GM19240 (cell line): Measurements from ENCODE around the gene DNAJC18.
A peak's percentile ranks its signal among the peaks of the same experiment; 100 is the strongest.
"Not testable (repeated sequence)": the region's sequence is repeated elsewhere in the genome, so short reads cannot be mapped to it uniquely, and the experiment has no call there.

ENCODE experiments used
- DNase-seq: peaks from one replicate; pipeline ENCODE4 v3.0.0; 2011; ENCODE audit warnings: low spot score; ENCODE audit not compliant: insufficient read length

Gene DNAJC18

GRCh38 chr5:139439013-139439903, at the start of gene DNAJC18:
Gene DNAJC18, minus strand, starts transcription at chr5:139439525. Its CDS starts 80 bp downstream, at chr5:139439445.
- DNase-seq = peak; percentile 75

GRCh38 chr5:139488260-139488659, 48.9 kb upstream of the DNAJC18 start:
- no peak for DNase-seq

GRCh38 chr5:139486201-139486600, 46.9 kb upstream of the DNAJC18 start:
- no peak for DNase-seq

- DNase-seq = not testable (repeated sequence)
These were observed 43.5 kb upstream of the DNAJC18 start for GRCh38 chr5:139482890-139483208.

DNA sequence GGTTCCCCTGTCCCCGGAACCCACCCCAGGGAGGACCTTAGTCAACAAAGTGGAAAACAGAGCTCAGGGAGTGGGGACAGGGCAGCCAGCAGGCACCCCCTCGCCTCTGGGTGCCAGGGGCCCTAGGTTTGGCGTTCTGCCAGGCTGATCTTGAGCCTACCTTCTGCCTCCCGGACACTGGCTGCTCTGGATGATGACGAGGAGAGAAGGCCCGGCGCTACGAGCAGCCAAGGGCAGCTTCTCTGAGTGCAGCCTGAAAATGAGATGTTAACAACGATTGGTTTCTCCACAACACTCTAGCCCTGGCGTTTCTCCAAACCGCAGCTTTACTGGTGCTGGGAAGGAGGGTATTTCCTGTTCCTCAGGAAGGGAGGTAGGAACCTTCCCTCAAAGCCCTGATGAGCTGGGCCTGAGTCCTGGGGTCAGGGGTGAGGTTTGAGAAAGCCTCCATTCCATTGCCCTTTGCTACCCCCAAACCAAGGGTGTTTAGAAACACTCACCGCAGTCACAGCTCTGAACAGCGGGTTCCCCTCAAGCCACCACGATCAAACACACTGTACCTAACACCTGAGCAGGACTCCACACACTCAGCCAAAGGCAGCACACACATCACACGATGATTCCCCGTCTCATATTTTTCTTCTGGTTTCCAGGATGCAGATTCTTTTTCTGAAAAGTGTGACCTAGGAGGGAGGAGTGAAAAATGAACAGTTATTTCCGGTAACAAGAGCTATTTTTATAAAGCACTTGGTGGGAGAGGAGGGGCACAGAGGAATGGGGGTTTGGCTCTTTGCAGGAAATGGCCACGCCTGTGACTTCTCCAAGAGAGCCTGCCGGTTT, 42.9 kb upstream of the DNAJC18 start, which contains the start of gene STING1:
TSS of gene STING1 (minus strand) at position 709 of the 840 bp plus-strand sequence. CDS start 1,054 bp downstream, outside the sequence.
- no peak for DNase-seq

DNA sequence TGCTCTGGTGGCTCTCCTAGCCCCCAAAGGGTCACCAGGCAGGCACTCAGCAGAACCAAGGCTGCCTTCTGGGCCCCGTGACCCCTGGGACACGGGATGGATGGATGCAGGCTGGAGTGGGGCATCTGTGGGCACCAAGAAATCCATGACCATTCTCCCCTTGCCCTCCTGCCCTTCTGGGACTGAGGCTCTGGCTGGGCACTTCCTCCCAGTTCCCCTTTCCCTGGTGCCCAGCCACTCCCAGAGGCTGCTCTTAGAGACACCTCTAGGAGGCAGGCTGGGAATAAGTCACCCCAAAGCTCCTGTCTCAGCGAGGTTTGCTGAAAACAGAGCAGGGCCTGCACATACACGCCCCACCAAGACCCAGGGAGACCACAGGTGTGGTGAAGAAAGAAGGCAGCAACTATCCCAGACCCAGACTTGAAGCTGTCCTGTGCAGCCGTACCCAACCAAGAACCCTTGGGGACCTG, 42.3 kb upstream of the DNAJC18 start:
- no peak for DNase-seq

DNA sequence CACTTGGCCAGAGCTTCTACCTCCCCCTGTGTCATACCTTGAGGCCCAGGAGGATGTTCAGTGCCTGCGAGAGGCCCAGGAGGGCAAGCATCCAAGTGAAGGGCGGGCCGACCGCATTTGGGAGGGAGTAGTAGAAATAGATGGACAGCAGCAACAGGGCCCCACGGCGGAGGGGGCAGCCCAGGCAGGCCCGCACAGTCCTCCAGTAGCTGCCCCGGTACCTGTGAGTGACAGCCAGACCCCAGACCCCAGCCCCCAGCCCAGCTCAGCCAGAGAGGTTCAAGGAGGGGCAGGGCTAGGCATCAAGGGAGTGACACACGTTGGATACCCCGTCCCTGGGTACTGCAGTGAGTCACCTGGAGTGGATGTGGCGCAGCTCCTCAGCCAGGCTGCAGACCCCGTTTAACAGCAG, 41.8 kb upstream of the DNAJC18 start:
- no peak for DNase-seq

GRCh38 chr5:139479729-139480128, 40.4 kb upstream of the DNAJC18 start:
- not testable (repeated sequence) for DNase-seq

- DNase-seq = not testable (repeated sequence)
These were observed 39.5 kb upstream of the DNAJC18 start for GRCh38 chr5:139478657-139479423.

GRCh38 chr5:139475865-139476617, 36.7 kb upstream of the DNAJC18 start:
- no peak for DNase-seq

DNA sequence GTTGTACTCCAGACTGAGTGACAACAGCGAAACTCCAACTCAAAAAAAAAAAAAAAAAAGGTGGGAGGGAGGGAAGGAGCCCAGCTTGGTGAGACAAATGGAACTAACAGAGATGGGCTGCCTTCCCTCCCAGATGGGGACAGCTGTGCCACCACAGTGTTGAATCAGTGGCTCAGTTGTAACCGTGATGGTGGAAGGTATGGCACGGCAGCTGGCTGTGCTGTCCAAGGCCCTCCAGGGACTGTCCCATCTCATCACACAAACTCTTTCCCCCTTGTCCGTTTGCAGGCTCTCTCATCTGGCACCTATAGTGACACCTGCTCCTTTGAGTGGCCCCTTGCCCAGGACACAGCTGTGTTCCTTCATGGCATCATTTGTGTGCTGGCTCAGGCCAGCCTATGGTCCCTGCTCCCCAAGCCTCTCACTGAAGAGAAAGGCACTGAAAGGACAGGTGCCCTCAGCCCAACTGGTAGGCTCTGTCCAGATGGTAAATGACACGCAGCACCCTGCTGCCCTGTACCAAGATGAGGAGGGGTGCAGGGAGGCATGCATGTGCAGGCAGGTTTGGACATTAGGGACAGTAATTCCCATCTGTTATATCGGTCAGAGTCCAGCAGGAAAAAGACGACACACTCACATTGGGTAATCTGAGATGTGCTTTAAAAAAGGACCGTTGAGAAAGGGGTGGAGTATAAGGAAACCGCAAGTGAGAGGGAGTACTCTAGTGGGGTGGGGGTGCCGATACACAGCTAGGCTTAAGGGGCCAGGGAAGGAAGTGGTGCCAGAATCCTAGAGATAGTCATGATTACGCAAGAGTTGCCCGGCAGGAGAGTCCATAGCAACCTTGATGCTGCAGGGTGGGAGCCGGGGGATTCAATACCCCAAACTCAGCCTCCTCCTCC, 35.8 kb upstream of the DNAJC18 start:
- no peak for DNase-seq

- no peak for DNase-seq
These were observed 34.2 kb upstream of the DNAJC18 start for GRCh38 chr5:139473565-139473964.

GRCh38 chr5:139473105-139473504, 33.8 kb upstream of the DNAJC18 start:
- DNase-seq = no peak

GRCh38 chr5:139472386-139473030, 33.2 kb upstream of the DNAJC18 start:
- no peak for DNase-seq

GRCh38 chr5:139470821-139471300, 31.5 kb upstream of the DNAJC18 start, which contains the start of gene SMIM33:
Gene SMIM33, plus strand, starts transcription at chr5:139471004. Its CDS starts 118 bp downstream, at chr5:139471122.
- no peak for DNase-seq

- DNase-seq = no peak
These were observed 29.2 kb upstream of the DNAJC18 start for GRCh38 chr5:139468421-139468931.

- DNase-seq = no peak
These were observed 23.4 kb upstream of the DNAJC18 start, which contains the start of gene ECSCR for GRCh38 chr5:139462586-139463276. Gene ECSCR, minus strand, starts transcription at chr5:139462743. Its CDS starts 73 bp downstream, at chr5:139462670.

DNA sequence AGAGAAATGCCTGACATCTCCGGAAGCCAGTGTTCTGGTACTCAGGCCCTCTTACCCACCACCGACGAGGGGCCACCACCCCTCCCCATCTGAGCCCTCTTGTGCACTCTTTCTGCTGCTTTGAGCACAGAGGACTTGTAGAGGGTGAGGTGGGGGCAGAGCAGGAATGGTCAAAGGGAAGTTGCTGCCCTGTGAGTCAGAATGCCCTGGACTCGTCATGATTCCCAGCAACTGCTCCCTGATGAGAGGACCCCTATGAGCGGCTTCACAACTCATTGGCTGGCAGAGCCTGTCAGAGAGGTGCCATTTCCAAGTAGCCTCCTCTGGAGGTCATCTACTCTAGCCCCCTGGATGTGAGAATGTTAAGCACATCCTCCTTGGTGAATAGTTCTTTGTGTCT, 22.4 kb upstream of the DNAJC18 start:
- DNase-seq = no peak
